ENCODE data around the gene GALNT10.

The GALNT10 gene

DNA sequence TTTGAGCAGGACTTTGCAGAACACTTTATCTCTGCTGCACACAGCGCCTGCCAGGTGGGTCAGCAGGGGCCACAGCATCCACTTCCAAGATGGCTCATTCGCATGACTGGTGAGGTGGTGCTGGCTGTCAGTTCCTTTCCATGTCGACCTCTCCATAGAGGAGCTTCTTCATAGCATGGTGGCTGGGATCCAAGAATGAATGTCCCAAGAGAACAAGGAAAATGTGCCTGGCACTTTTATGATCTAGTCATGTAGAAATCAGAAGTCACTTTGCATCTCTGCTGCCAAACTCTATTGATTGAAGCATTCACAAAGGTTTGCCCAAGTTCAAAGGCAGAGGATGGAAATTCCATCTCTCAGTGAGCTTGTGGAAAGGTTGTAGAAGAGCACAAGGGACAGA, 85.0 kb downstream of the GALNT10 start:
- no peak for DNase-seq (ENCODE audit: low read depth, low spot score)
- no peak overlapping the region for H3K9ac ChIP-seq (ENCODE audit: insufficient read length, low read depth)
- TF ChIP-seq SUZ12 (IDR thresholded peaks at IDR 0.05; ENCODE audit: extremely low read depth, insufficient read depth, insufficient read length) (no peak), YY1 (IDR thresholded peaks at IDR 0.05; ENCODE audit: insufficient read depth, insufficient read length) (no peak), ZNF274 (IDR thresholded peaks at IDR 0.05; ENCODE audit: low read depth, low read length) (no peak)
- no peaks in the 10 kb centered on the region for H3K9me3 ChIP-seq (ENCODE audit: insufficient read depth, low read length)
- no peaks in the 10 kb centered on the region for H3K4me1 ChIP-seq (ENCODE audit: insufficient read depth, insufficient read length)
- no peaks in the 10 kb centered on the region for H3K27me3 ChIP-seq (ENCODE audit: insufficient read depth, insufficient read length)
- no peaks in the 10 kb centered on the region for H3K36me3 ChIP-seq (ENCODE audit: insufficient read depth, insufficient read length, low read length)
- H3K4me3 ChIP-seq (ENCODE audit: insufficient read length, low read depth): no peak overlapping the region

DNA sequence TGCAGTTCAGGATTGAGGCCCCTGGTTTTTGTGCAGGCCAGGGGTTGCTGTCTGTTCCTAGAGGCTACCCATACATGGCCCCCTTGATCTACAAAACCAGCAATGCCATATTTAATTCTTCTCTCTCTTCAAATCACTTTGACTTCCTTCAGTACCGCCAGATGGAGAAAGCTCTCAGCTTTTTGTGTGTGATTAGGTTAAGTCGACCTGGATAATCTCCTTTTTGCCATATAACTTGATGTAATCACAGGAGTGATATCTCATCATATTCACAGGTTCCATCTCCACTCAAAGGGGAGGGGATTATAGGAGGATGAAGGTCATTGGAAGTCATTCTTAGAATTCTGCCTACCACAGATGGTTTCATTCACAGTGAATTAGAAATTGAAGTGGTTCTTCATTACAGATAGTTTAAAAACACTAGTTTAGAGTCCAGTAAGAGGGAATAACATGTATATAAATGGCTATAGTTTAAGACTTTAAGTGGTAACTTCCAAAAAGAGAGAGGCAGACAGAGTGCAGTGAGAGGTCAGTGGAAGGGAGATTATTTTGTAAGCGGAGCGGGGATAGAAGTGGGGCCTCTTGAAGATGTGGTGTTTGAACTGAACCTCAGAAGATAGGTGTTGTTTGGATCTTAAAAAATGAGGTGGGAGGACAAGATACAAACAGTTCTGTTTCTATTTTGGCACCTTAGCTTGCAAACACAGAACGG, 85.9 kb downstream of the GALNT10 start:
- no peaks in the 10 kb centered on the region for H3K4me1 ChIP-seq (ENCODE audit: insufficient read depth, insufficient read length)
- no peak overlapping the region for H3K4me3 ChIP-seq (ENCODE audit: insufficient read length, low read depth)

DNA sequence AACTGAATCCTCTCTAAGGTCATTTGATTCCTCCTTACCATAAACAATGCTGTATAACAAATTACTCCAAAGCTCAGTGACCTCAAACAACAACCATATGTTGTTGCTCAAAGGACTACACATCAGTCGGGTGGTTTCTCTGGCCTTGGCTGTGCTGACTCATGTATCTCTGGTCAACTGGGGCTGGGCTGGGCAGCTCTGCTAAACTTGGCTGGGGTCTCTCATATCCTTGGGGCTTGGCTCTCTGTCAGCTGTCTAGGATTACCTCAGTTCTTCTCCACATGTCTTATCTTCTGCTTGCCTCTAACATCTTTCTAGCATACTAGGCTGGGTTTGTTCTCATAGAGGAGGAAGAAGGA, 86.4 kb downstream of the GALNT10 start:
- no peak for DNase-seq (ENCODE audit: low read depth, low spot score)
- no peaks in the 10 kb centered on the region for H3K27me3 ChIP-seq (ENCODE audit: insufficient read depth, insufficient read length)
- H3K4me3 ChIP-seq (ENCODE audit: insufficient read length, low read depth): no peak overlapping the region
- no peaks in the 10 kb centered on the region for H3K36me3 ChIP-seq (ENCODE audit: insufficient read depth, insufficient read length, low read length)
- no peak overlapping the region for H3K9ac ChIP-seq (ENCODE audit: insufficient read length, low read depth)
- TF ChIP-seq ZNF274 (IDR thresholded peaks at IDR 0.05; ENCODE audit: low read depth, low read length) (no peak), SUZ12 (IDR thresholded peaks at IDR 0.05; ENCODE audit: extremely low read depth, insufficient read depth, insufficient read length) (no peak)
- no peaks in the 10 kb centered on the region for H3K4me1 ChIP-seq (ENCODE audit: insufficient read depth, insufficient read length)
- no peaks in the 10 kb centered on the region for H3K9me3 ChIP-seq (ENCODE audit: insufficient read depth, low read length)

More for the DNA sequence above, 85.9 kb downstream of the GALNT10 start:
- Histone ChIP-seq H3K27me3 (ENCODE audit: insufficient read depth, insufficient read length) (no peaks in the 10 kb centered on the region), H3K36me3 (ENCODE audit: insufficient read depth, insufficient read length, low read length) (no peaks in the 10 kb centered on the region), H3K9ac (ENCODE audit: insufficient read length, low read depth) (no peak overlapping the region), H3K9me3 (ENCODE audit: insufficient read depth, low read length) (no peaks in the 10 kb centered on the region)
- no peak for DNase-seq (ENCODE audit: low read depth, low spot score)
- TF ChIP-seq SUZ12 (IDR thresholded peaks at IDR 0.05; ENCODE audit: extremely low read depth, insufficient read depth, insufficient read length): no peak
- TF ChIP-seq YY1 (IDR thresholded peaks at IDR 0.05; ENCODE audit: insufficient read depth, insufficient read length): no peak
- no peak for TF ChIP-seq ZNF274 (IDR thresholded peaks at IDR 0.05; ENCODE audit: low read depth, low read length)

DNA sequence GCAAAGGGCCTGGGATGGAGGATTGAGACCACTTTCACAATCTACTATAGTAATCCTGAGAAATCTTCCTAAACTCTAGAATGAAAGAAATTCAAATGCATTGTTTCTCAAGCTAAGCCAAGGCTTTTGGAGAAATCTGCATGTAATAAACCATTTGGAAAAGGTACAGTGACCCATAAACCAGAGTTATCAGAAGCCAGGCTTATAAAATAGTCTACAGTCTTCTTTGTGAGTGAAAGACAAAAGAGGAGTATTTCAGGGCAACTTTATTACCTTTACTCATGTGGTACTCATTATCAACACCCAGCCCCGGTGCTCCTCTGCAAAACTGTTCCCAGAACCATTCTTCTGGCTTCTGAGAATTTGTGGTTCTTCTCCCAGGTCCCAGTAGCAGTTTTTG, 87.0 kb downstream of the GALNT10 start:
- TF ChIP-seq ZNF274 (IDR thresholded peaks at IDR 0.05; ENCODE audit: low read depth, low read length): no peak
- TF ChIP-seq SUZ12 (IDR thresholded peaks at IDR 0.05; ENCODE audit: extremely low read depth, insufficient read depth, insufficient read length): no peak
- no peak for TF ChIP-seq YY1 (IDR thresholded peaks at IDR 0.05; ENCODE audit: insufficient read depth, insufficient read length)
- no peak for DNase-seq (ENCODE audit: low read depth, low spot score)
- no peaks in the 10 kb centered on the region for H3K27me3 ChIP-seq (ENCODE audit: insufficient read depth, insufficient read length)
- H3K4me3 ChIP-seq (ENCODE audit: insufficient read length, low read depth): no peak overlapping the region
- H3K9ac ChIP-seq (ENCODE audit: insufficient read length, low read depth): no peak overlapping the region
- no peaks in the 10 kb centered on the region for H3K9me3 ChIP-seq (ENCODE audit: insufficient read depth, low read length)
- no peaks in the 10 kb centered on the region for H3K4me1 ChIP-seq (ENCODE audit: insufficient read depth, insufficient read length)
- H3K36me3 ChIP-seq (ENCODE audit: insufficient read depth, insufficient read length, low read length): no peaks in the 10 kb centered on the region

DNA sequence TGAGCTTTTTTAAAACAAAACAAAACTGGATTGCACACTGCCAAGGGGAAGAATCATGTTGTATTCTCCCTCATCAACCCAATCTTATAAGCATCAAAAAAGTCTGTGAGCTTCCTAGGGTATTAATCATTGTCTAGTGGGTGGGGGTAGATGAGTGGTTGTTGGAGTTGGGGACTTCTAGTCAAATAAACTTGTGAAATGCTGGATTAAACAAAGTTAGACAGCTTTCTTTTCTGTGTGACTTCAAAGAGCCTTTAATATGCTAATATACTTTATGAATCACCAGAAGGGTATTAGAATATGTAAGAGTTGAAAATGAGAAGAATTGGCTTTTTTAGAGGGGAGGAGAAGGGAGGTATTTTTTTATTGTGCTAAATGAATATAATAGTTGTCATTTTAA, 87.7 kb downstream of the GALNT10 start:
- Histone ChIP-seq H3K4me1 (ENCODE audit: insufficient read depth, insufficient read length) (no peaks in the 10 kb centered on the region), H3K9ac (ENCODE audit: insufficient read length, low read depth) (no peak overlapping the region), H3K9me3 (ENCODE audit: insufficient read depth, low read length) (no peaks in the 10 kb centered on the region), H3K27me3 (ENCODE audit: insufficient read depth, insufficient read length) (no peaks in the 10 kb centered on the region), H3K4me3 (ENCODE audit: insufficient read length, low read depth) (no peak overlapping the region), H3K36me3 (ENCODE audit: insufficient read depth, insufficient read length, low read length) (no peaks in the 10 kb centered on the region)
- no peak for DNase-seq (ENCODE audit: low read depth, low spot score)
- no peak for TF ChIP-seq SUZ12 (IDR thresholded peaks at IDR 0.05; ENCODE audit: extremely low read depth, insufficient read depth, insufficient read length)
- no peak for TF ChIP-seq ZNF274 (IDR thresholded peaks at IDR 0.05; ENCODE audit: low read depth, low read length)
- TF ChIP-seq YY1 (IDR thresholded peaks at IDR 0.05; ENCODE audit: insufficient read depth, insufficient read length): no peak

DNA sequence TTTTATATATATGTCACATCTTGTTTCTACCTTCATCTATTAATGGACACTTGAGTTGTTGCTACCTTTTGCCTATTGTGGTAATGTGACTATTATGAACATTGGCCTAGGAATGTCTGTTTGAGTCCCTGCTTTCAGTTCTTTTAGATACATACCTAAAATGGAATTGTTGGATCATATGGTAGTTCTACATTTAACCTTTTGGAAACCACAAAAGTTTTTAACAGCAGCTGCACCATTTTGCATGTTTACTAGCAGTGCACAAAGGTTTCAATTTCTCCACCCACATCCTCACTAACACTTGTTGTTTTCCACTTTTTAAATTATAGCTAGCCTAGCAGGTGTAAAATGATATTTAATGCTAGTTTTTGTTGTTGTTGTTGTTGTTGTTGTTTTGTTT, 88.4 kb downstream of the GALNT10 start:
- Histone ChIP-seq H3K36me3 (ENCODE audit: insufficient read depth, insufficient read length, low read length) (no peaks in the 10 kb centered on the region), H3K9me3 (ENCODE audit: insufficient read depth, low read length) (no peaks in the 10 kb centered on the region), H3K9ac (ENCODE audit: insufficient read length, low read depth) (no peak overlapping the region), H3K4me3 (ENCODE audit: insufficient read length, low read depth) (no peak overlapping the region), H3K27me3 (ENCODE audit: insufficient read depth, insufficient read length) (no peaks in the 10 kb centered on the region), H3K4me1 (ENCODE audit: insufficient read depth, insufficient read length) (no peaks in the 10 kb centered on the region)
- TF ChIP-seq ZNF274 (IDR thresholded peaks at IDR 0.05; ENCODE audit: low read depth, low read length) (no peak), SUZ12 (IDR thresholded peaks at IDR 0.05; ENCODE audit: extremely low read depth, insufficient read depth, insufficient read length) (no peak), YY1 (IDR thresholded peaks at IDR 0.05; ENCODE audit: insufficient read depth, insufficient read length) (no peak)
- no peak for DNase-seq (ENCODE audit: low read depth, low spot score)

DNA sequence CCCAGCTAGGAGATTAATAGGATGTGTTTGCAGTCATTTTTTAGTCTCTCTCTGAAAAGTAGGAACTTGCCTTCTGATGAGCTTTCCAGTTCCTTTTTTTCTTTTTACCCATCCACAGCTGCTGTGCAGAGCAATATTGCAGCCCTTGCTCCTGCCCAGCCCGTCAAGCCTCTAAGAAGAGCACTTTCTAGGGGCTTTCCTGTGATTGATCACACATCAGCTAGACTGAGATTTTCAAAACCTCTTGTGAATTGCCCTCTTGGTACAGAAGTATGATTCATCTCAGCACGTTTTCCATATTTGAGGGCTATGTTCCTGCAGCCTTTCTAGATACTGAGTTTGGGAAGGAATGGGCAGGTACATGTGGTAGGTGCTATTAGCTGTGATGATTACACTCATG, 93.9 kb downstream of the GALNT10 start:
- TF ChIP-seq YY1 (IDR thresholded peaks at IDR 0.05; ENCODE audit: insufficient read depth, insufficient read length): no peak
- no peak for TF ChIP-seq ZNF274 (IDR thresholded peaks at IDR 0.05; ENCODE audit: low read depth, low read length)
- TF ChIP-seq SUZ12 (IDR thresholded peaks at IDR 0.05; ENCODE audit: extremely low read depth, insufficient read depth, insufficient read length): no peak
- Histone ChIP-seq H3K4me1 (ENCODE audit: insufficient read depth, insufficient read length) (peaks cover 5% of the 10 kb centered on the region), H3K36me3 (ENCODE audit: insufficient read depth, insufficient read length, low read length) (no peaks in the 10 kb centered on the region), H3K27me3 (ENCODE audit: insufficient read depth, insufficient read length) (no peaks in the 10 kb centered on the region), H3K9ac (ENCODE audit: insufficient read length, low read depth) (no peak overlapping the region), H3K4me3 (ENCODE audit: insufficient read length, low read depth) (no peak overlapping the region), H3K9me3 (ENCODE audit: insufficient read depth, low read length) (no peaks in the 10 kb centered on the region)
- DNase-seq (ENCODE audit: low read depth, low spot score): no peak

Measured in NT2/D1 (cell line).